Brain pericyte (primary cell): ENCODE measurements around the gene MYH9.

Experiments used
- DNase-seq: peaks from one replicate; pipeline ENCODE4 v3.0.0-alpha.2; 2012; ENCODE audit warnings: low read depth, low spot score

Gene MYH9

GRCh38 chr22:36367479-36367878, 20.3 kb downstream of the MYH9 start:
- no peak for DNase-seq

GRCh38 chr22:36367066-36367465, 20.7 kb downstream of the MYH9 start:
- no peak for DNase-seq

GRCh38 chr22:36366291-36366708, 21.5 kb downstream of the MYH9 start:
- no peak for DNase-seq

GRCh38 chr22:36365020-36365411, 22.8 kb downstream of the MYH9 start:
- no peak for DNase-seq

GRCh38 chr22:36364255-36365019, 23.3 kb downstream of the MYH9 start:
- no peak for DNase-seq

GRCh38 chr22:36363349-36363981, 24.3 kb downstream of the MYH9 start:
- DNase-seq = no peak

GRCh38 chr22:36362932-36363331, 24.8 kb downstream of the MYH9 start:
- no peak for DNase-seq

GRCh38 chr22:36362075-36362474, 25.7 kb downstream of the MYH9 start:
- DNase-seq = no peak

GRCh38 chr22:36360871-36361383, 26.8 kb downstream of the MYH9 start:
- no peak for DNase-seq

- no peak for DNase-seq
These were observed 27.8 kb downstream of the MYH9 start for GRCh38 chr22:36360011-36360410.

- no peak for DNase-seq
These were observed 28.2 kb downstream of the MYH9 start for GRCh38 chr22:36359470-36359996.

GRCh38 chr22:36358533-36359469, 29.0 kb downstream of the MYH9 start:
- DNase-seq = no peak

GRCh38 chr22:36356708-36357624, 30.8 kb downstream of the MYH9 start:
- DNase-seq = no peak

GRCh38 chr22:36355894-36356293, 31.9 kb downstream of the MYH9 start:
- DNase-seq = no peak

- no peak for DNase-seq
These were observed 32.4 kb downstream of the MYH9 start for GRCh38 chr22:36355362-36355761.

GRCh38 chr22:36352803-36353507, 34.8 kb downstream of the MYH9 start:
- peak; percentile 98 for DNase-seq

- DNase-seq = no peak
These were observed 35.6 kb downstream of the MYH9 start for GRCh38 chr22:36351921-36352802.

- no peak for DNase-seq
These were observed 36.8 kb downstream of the MYH9 start for GRCh38 chr22:36350751-36351594.
